A673 (cell line): ENCODE measurements around the gene IGSF21. TPM values are rescaled to one million over a fixed set of nuclear protein-coding genes. Genes with fewer than 3 reads are reported as not detected.

Experiments
- BruUV-seq: library from RNA; stranded (reverse); fragments of 400-500 nt; replicated peaks from 2 replicates; lab custom pipeline; 2021; lab: Mats Ljungman, UMichigan
- CTCF ChIA-PET: fragments of 300-600 bp; sonication (Branson Sonifier 250); formaldehyde crosslinking; loops from one replicate; lab custom pipeline; 2022; ENCODE audit warnings: antibody characterized with exemption; lab: Charles Lee
- POLR2A ChIA-PET: fragments of 300-600 bp; sonication (Branson Sonifier 250); formaldehyde crosslinking; loops from one replicate; lab custom pipeline; 2022; ENCODE audit warnings: antibody characterized with exemption; ENCODE audit not compliant: low non-redundant PET; lab: Charles Lee
- DNase-seq: peaks from one replicate; pipeline ENCODE4 v3.0.0-alpha.2; 2015; ENCODE audit warnings: low spot score
- H3K27ac ChIP-seq: fragments of 200-600 bp; sonication (generic); 2 replicates; pipeline ENCODE4 v1.5.1; 2016; ENCODE audit warnings: mixed run types, low read depth, mild to moderate bottlenecking, mixed read lengths, antibody characterized with exemption, low read length; ENCODE audit not compliant: poor library complexity, severe bottlenecking
- H3K27me3 ChIP-seq: fragments of 200-600 bp; sonication (generic); replicated peaks from 2 replicates; pipeline ENCODE4 v1.6.1; 2017; ENCODE audit warnings: mixed run types, low read depth, mild to moderate bottlenecking, mixed read lengths, antibody characterized with exemption, low read length; ENCODE audit not compliant: insufficient read depth, poor library complexity
- H3K36me3 ChIP-seq: fragments of 200-600 bp; sonication (generic); 2 replicates; pipeline ENCODE4 v1.6.1; 2016; ENCODE audit warnings: mixed run types, mild to moderate bottlenecking, mixed read lengths, antibody characterized with exemption, low read length; ENCODE audit not compliant: insufficient read depth, poor library complexity, severe bottlenecking
- H3K4me1 ChIP-seq: fragments of 200-600 bp; sonication (generic); 2 replicates; pipeline ENCODE4 v1.6.1; 2017; ENCODE audit warnings: mixed run types, mild to moderate bottlenecking, mixed read lengths, antibody characterized with exemption, low read length; ENCODE audit not compliant: insufficient read depth, poor library complexity, severe bottlenecking
- H3K4me3 ChIP-seq: fragments of 200-600 bp; sonication (generic); 2 replicates; pipeline ENCODE4 v1.5.1; 2016; ENCODE audit warnings: low read depth, mixed run types, mild to moderate bottlenecking, mixed read lengths, low read length; ENCODE audit not compliant: poor library complexity, severe bottlenecking
- H3K9me3 ChIP-seq: fragments of 200-600 bp; sonication (generic); 2 replicates; pipeline ENCODE4 v1.6.1; 2016; ENCODE audit warnings: mixed run types, low read depth, mild to moderate bottlenecking, mixed read lengths, antibody characterized with exemption, low read length; ENCODE audit not compliant: poor library complexity, severe bottlenecking
- CTCF ChIP-seq: fragments of 300-800, 200-600 bp; sonication (generic); conservative IDR thresholded peaks from 2 replicates; pipeline ENCODE4 v1.5.1; 2017; ENCODE audit warnings: low read depth, mild to moderate bottlenecking, antibody characterized with exemption, low read length, moderate library complexity, mixed read lengths
- EZH2 ChIP-seq: fragments of 200-600 bp; sonication (generic); IDR thresholded peaks from 2 replicates; pipeline ENCODE4 v1.6.1; 2017; ENCODE audit warnings: borderline replicate concordance, low read depth, mild to moderate bottlenecking, mixed read lengths, antibody characterized with exemption, low read length; ENCODE audit not compliant: poor library complexity, severe bottlenecking
- intact Hi-C: fragments of 100-400 bp; cut with micrococcal nuclease; formaldehyde crosslinking; loops from one replicate; pipeline ENCODE4 v1.10.0; 2022; ENCODE audit not compliant: unreplicated experiment
- total RNA-seq: library from RNA; stranded (reverse); gene quantifications from 2 replicates; pipeline ENCODE4 v1.2.3, GENCODE V29; 2021

Gene IGSF21
- total RNA-seq, 1 experiment from 2014 or later = 3.2 TPM

GRCh38 chr1:18109756-18110597 lies 2.4 kb downstream of the IGSF21 start:
- ChIA-PET CTCF (interaction anchor here (0.8 kb wide), 1 partner anchor 447 kb away, joined by 3 read pairs; no protein-coding TSS in a partner anchor), POLR2A (no interaction called here)
- H3K27ac ChIP-seq = no peak overlapping the region
- H3K27me3 ChIP-seq = peaks cover 53% of the 10 kb centered on the region
- H3K36me3 ChIP-seq = no peaks in the 10 kb centered on the region
- H3K4me3 ChIP-seq = peak overlapping the region; percentile 36
- intact Hi-C loops = no loop called here
- no peak for TF ChIP-seq EZH2
- TF ChIP-seq CTCF = peak; percentile 57
- no peaks in the 10 kb centered on the region for H3K9me3 ChIP-seq
- H3K4me1 ChIP-seq = peaks cover 32% of the 10 kb centered on the region
- BruUV-seq = no TSS peak
- DNase-seq = peak; percentile 33

DNA sequence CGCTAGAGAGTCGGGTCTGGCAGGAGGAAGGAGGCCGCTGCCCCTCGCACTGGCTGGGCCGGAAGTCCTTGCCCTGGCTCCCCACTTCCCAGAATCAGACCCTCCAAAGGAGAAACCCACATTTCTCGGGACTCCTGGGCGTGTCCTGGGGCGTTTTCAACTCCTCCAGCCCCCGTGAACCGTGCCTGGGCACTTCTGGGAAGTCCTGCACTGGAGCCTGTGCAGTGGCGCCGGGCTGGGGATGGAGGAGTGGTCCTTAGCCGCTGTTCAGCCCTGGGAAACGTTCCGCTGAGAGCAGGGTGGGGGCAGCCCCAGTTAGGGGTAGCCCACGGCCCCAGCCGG lies 3.0 kb downstream of the IGSF21 start:
- no TSS peak for BruUV-seq
- H3K4me1 ChIP-seq = peaks cover 32% of the 10 kb centered on the region
- POLR2A ChIA-PET = no interaction called here
- H3K4me3 ChIP-seq = peak overlapping the region; percentile 36
- CTCF ChIA-PET = no interaction called here
- TF ChIP-seq EZH2 = no peak
- 0 out of 2 replicates have a peak, but pooled peaks have one; percentile 23 for TF ChIP-seq CTCF
- intact Hi-C loops = no loop called here
- peaks cover 53% of the 10 kb centered on the region for H3K27me3 ChIP-seq
- H3K9me3 ChIP-seq = no peaks in the 10 kb centered on the region
- DNase-seq = no peak
- H3K27ac ChIP-seq = no peak overlapping the region
- no peaks in the 10 kb centered on the region for H3K36me3 ChIP-seq

DNA sequence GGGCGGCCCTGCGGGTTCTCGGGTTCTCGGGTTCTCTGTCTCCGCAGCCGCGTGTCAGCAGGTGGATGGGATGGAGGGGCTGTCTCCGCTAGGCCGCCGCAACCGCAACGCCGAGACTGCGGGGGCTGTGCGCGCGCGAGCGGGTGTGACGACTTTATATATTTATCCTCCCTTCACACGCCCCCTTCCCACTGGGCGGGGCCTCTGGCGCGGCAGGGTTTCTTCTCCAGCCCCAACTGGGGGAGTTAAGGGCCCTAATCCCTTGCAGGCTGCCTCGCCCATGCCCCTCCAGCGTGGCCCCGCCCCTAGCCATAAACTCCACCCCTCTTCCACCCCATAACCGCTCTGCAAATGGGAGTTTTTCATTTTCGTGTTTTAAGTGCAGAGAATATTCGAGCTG lies 3.4 kb downstream of the IGSF21 start:
- ChIA-PET CTCF (no interaction called here), POLR2A (no interaction called here)
- TF ChIP-seq EZH2 (no peak), CTCF (no peak)
- DNase-seq = peak; percentile 64
- BruUV-seq = no TSS peak
- H3K4me3 ChIP-seq = peak overlapping the region; percentile 36
- H3K9me3 ChIP-seq = no peaks in the 10 kb centered on the region
- H3K36me3 ChIP-seq = no peaks in the 10 kb centered on the region
- H3K27ac ChIP-seq = no peak overlapping the region
- H3K27me3 ChIP-seq = peaks cover 53% of the 10 kb centered on the region
- peaks cover 32% of the 10 kb centered on the region for H3K4me1 ChIP-seq
- intact Hi-C loops = no loop called here
